ENCODE measurements around the gene MDFI. TPM values are rescaled to one million over a fixed set of nuclear protein-coding genes. Genes with fewer than 3 reads are reported as not detected.

Gene MDFI
- total RNA-seq, 4 donors from 2014 or later = 0.83 to 4.6 (median 3.5) TPM

DNA sequence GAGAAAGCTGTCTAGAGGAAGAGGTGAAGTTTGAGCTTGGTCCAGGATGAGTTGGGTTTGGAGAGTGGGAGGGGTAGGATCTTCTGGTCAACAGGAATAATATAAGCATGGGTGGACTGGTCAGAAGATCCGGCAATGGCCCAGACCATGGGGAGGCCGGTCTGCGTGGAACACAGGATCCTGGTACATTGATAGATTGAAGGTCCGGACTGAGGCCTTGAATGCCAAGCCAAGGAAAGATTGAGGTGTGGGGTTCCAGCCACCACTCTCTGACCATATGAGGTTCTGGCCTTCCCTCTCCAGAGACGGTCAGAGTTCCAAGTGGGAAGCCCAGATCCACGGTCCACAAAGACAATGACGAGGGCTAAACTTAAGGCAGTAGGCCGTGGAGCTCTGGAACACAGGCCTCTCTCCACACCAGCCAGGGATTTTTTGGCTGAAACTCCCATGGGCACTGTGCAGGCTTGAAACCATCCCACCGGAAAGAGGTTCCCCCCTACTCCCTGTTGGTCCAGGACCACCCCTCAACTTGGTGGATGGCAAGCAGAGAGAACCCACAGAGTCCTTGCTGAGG lies 3.2 kb downstream of the MDFI start:
- WGBS = 98% methylated on average over 6 of the region's 9 CpGs
- H3K27ac ChIP-seq (replicated peaks in 1 of 4) = no peak overlapping the region
- no peaks in the 10 kb centered on the region for H3K36me3 ChIP-seq
- TF ChIP-seq, protein P1, sequence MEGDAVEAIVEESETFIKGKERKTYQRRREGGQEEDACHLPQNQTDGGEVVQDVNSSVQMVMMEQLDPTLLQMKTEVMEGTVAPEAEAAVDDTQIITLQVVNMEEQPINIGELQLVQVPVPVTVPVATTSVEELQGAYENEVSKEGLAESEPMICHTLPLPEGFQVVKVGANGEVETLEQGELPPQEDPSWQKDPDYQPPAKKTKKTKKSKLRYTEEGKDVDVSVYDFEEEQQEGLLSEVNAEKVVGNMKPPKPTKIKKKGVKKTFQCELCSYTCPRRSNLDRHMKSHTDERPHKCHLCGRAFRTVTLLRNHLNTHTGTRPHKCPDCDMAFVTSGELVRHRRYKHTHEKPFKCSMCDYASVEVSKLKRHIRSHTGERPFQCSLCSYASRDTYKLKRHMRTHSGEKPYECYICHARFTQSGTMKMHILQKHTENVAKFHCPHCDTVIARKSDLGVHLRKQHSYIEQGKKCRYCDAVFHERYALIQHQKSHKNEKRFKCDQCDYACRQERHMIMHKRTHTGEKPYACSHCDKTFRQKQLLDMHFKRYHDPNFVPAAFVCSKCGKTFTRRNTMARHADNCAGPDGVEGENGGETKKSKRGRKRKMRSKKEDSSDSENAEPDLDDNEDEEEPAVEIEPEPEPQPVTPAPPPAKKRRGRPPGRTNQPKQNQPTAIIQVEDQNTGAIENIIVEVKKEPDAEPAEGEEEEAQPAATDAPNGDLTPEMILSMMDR (IDR thresholded peaks at IDR 0.05) = no peak
- TF ChIP-seq POLR2AphosphoS5 (IDR thresholded peaks at IDR 0.05) = no peak
- no peak for TF ChIP-seq POLR2A (IDR thresholded peaks at IDR 0.05; ENCODE audit: low read depth)
- TF ChIP-seq EP300 (IDR thresholded peaks at IDR 0.05) = no peak
- H3K4me1 ChIP-seq = peaks cover 28 to 39% (median 32%) of the 10 kb centered on the region in 4 donors
- no peaks in the 10 kb centered on the region for H3K9me3 ChIP-seq
- intact Hi-C loops (cut with DNase I) = no loop called here
- no peak overlapping the region for H3K4me3 ChIP-seq
- no peak for DNase-seq (ENCODE audit: extremely low spot score)
- H3K27me3 ChIP-seq = peaks cover 6 to 72% (median 27%) of the 10 kb centered on the region in 4 donors

DNA sequence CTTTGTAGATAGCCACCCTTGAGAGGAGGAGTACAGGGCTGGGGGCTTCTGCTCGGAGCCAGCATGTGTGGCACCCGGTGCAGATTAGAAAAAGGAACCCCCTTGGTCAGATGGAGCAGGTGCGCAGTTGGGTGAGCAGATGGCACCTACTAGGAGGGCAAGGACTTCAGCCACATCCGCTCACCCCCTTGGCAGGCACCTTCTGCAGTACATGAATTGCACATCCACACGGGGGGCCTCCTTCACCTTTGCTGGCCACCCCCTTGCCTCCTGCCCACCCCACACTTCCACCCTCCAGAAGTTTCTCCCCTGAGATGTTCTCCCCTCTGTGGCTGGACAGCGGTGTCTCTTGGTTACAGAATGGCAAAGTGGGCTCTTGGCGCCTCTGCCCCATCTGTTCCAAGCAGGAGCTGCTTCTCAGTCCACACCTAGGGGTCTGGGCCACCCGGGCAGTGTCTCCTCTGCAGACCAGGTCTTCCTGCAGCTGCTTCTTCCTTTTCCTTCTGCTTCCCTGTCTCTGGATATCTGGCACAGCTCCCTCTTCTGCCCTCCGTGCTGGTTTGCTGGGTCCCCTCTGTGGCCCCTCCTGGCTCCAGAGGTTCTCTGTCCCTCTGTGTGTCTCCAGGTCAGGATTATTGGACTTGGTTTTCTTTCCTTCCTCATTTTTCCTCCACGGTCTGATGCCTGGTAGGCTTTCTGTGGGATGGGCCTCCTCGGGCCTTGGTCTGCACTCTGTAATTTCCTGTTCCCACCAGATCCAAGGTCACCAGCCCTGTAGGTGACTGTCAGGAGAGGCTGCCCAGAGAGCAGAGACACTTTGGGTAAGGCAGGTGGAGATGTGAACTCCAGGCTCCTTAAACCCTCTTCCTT lies 4.1 kb downstream of the MDFI start:
- H3K4me1 ChIP-seq = peaks cover 19 to 32% (median 24%) of the 10 kb centered on the region in 4 donors
- H3K36me3 ChIP-seq = no peaks in the 10 kb centered on the region

DNA sequence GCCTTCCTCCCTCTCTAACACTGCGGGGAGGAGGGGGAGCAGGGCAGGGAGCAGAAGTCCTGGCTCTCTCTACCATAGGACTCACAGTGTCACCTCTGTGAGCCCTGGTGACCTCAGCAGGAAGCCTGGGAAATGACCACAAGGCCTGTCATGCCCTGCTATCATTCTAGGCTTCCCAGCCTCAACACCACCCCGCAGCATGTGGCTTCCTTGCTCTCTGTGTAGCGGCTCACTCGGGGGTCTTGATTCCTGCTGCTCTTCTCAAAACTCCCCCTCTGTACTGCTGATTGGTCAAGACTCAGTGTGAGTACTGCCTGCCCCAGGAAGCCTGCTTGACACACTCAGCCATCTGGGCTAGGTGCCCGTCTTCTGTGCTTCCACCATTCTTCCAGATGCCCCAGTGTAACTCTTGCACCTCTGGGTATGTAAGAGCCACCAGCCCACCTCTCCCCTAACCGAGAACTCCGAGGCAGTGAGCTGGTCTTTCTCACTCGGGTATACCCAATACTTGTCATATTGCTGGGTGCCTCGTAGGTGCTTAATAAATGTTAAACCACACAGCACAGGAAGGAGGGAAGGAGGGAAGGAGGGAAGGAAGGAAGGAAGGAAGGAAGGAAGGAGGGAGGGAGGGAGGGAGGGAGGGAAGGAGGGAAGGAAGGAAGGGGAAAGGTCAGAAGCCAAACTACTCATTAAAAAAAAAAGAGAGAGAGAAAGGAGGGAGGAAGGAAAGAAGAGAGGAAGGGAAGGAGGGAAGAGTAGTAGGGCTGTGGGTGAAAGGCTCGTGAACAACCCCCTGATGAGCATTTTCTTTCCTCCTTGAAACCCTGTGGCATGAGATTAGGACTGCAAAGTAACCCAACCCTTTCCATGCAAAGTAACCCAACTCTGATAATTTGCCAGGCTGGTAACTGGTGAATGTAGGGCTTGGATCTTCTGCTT lies 5.0 kb downstream of the MDFI start:
- Histone ChIP-seq H3K27ac (replicated peaks in 1 of 4) (no peak overlapping the region), H3K4me3 (no peak overlapping the region), H3K36me3 (no peaks in the 10 kb centered on the region), H3K4me1 (peaks cover 10 to 23% (median 15%) of the 10 kb centered on the region in 4 donors), H3K27me3 (peaks cover 0 to 58% (median 11%) of the 10 kb centered on the region in 4 donors), H3K9me3 (no peaks in the 10 kb centered on the region)
- intact Hi-C loops (cut with DNase I) = no loop called here
- WGBS = 78% methylated on average over 9 of the region's 10 CpGs
- no peak for DNase-seq (ENCODE audit: extremely low spot score)
- TF ChIP-seq EP300 (IDR thresholded peaks at IDR 0.05) (no peak), POLR2AphosphoS5 (IDR thresholded peaks at IDR 0.05) (no peak)
- TF ChIP-seq, protein P1 (IDR thresholded peaks at IDR 0.05) = no peak

More for the DNA sequence above, 4.1 kb downstream of the MDFI start:
- Histone ChIP-seq H3K9me3 (no peaks in the 10 kb centered on the region), H3K27me3 (peaks cover 0 to 65% (median 19%) of the 10 kb centered on the region in 4 donors), H3K4me3 (no peak overlapping the region), H3K27ac (replicated peaks in 1 of 4) (no peak overlapping the region)
- intact Hi-C loops (cut with DNase I) = no loop called here
- 63% methylated on average over 7 of the region's 11 CpGs for WGBS
- DNase-seq (ENCODE audit: extremely low spot score) = no peak
- TF ChIP-seq POLR2AphosphoS5 (IDR thresholded peaks at IDR 0.05) (no peak), EP300 (IDR thresholded peaks at IDR 0.05) (no peak), POLR2A (IDR thresholded peaks at IDR 0.05; ENCODE audit: low read depth) (no peak)
- TF ChIP-seq, protein P1 (IDR thresholded peaks at IDR 0.05) = no peak

DNA sequence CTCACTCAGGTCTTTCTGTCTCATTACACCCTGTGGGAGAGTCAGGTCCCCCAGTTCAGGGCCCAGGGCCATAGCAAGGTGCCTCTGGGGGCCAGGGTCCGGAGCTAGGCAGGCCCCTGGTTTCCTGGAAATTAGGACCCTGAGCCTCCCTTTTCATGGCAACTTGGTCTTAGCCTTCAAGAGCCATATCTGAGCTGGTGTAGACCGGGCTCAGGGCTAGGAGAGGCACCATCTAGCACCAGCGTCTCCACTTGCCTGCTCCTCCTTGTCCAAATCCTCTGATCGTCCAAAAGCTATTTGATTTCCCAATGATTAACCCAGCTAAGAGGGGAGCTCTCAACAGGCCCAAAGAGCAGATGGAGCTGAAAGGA lies 5.6 kb downstream of the MDFI start:
- intact Hi-C loops (cut with DNase I) = no loop called here
- TF ChIP-seq, protein P1 (IDR thresholded peaks at IDR 0.05) = no peak
- TF ChIP-seq POLR2A (IDR thresholded peaks at IDR 0.05; ENCODE audit: low read depth) (no peak), EP300 (IDR thresholded peaks at IDR 0.05) (no peak)
- 96% methylated on average over 4 of the region's 4 CpGs for WGBS
- DNase-seq (ENCODE audit: extremely low spot score) = no peak
- no peaks in the 10 kb centered on the region for H3K9me3 ChIP-seq
- no peak overlapping the region for H3K27ac ChIP-seq (replicated peaks in 1 of 4)
- no peaks in the 10 kb centered on the region for H3K36me3 ChIP-seq
- H3K4me1 ChIP-seq = peaks cover 4 to 16% (median 8%) of the 10 kb centered on the region in 4 donors
- no peak overlapping the region for H3K4me3 ChIP-seq
- H3K27me3 ChIP-seq = peaks cover 0 to 57% (median 4%) of the 10 kb centered on the region in 4 donors

All from esophagus muscularis mucosa (tissue), 4 donors.